CD4-positive, alpha-beta memory T cell (primary cell): ENCODE measurements around the gene TCN1. TPM values are rescaled to one million over a fixed set of nuclear protein-coding genes. Genes with fewer than 3 reads are reported as not detected.

ENCODE experiments used
- CTCF ChIA-PET: fragments of 350-600 bp; sonication (Branson Sonifier 250); formaldehyde crosslinking; loops from one replicate; lab custom pipeline; 2021; ENCODE audit warnings: inconsistent platforms; ENCODE audit not compliant: partially characterized antibody; lab: Charles Lee
- POLR2A ChIA-PET: fragments of 350-600 bp; sonication (Branson Sonifier 250); formaldehyde crosslinking; loops from one replicate; lab custom pipeline; 2021; ENCODE audit not compliant: partially characterized antibody; lab: Charles Lee
- DNase-seq, 5 donors: peaks; one replicate each; pipeline versions ENCODE4 v3.0.0 to v3.0.0-alpha.2; 2020 to 2022; ENCODE audit warnings: mixed read lengths in 1 of 5
- H3K27ac ChIP-seq: one replicate; pipeline ENCODE4 v1.7.0; 2013; ENCODE audit warnings: low read depth, low read length
- H3K27me3 ChIP-seq: 2 replicates; pipeline ENCODE4 v1.7.0; 2013; ENCODE audit warnings: mild to moderate bottlenecking, low read length, moderate library complexity; ENCODE audit not compliant: insufficient read depth
- H3K36me3 ChIP-seq: 2 replicates; pipeline ENCODE4 v1.7.0; 2013; ENCODE audit warnings: mild to moderate bottlenecking, low read length, moderate library complexity; ENCODE audit not compliant: insufficient read depth
- H3K4me1 ChIP-seq: 2 replicates; pipeline ENCODE4 v1.7.0; 2013; ENCODE audit warnings: mild to moderate bottlenecking, low read length, moderate library complexity; ENCODE audit not compliant: insufficient read depth
- H3K4me3 ChIP-seq, 2 donors: one replicate each; pipeline ENCODE4 v1.7.0; 2013; ENCODE audit warnings: low read length in 2 of 2, mild to moderate bottlenecking in 1 of 2
- H3K9me3 ChIP-seq, 2 donors: one replicate each; pipeline ENCODE4 v1.7.0; 2013; ENCODE audit warnings: low read length in 2 of 2, control low read depth in 1 of 2; ENCODE audit not compliant: control insufficient read depth in 1 of 2
- H3K27ac Mint-ChIP-seq, 7 donors: one replicate each; pipeline ENCODE4 v1.8.0; 2020 to 2021; ENCODE audit warnings: mixed read lengths in 7 of 7, mild to moderate bottlenecking in 6 of 7, inconsistent platforms in 3 of 7, moderate library complexity in 3 of 7
- H3K27me3 Mint-ChIP-seq, 2 donors: one replicate each; pipeline ENCODE4 v1.8.0; 2020 to 2021; ENCODE audit warnings: mixed read lengths in 2 of 2
- H3K36me3 Mint-ChIP-seq, 2 donors: one replicate each; pipeline ENCODE4 v1.8.0; 2020 to 2021; ENCODE audit warnings: mixed read lengths in 2 of 2, inconsistent platforms in 1 of 2, mild to moderate bottlenecking in 1 of 2
- H3K4me1 Mint-ChIP-seq, 4 donors: one replicate each; pipeline ENCODE4 v1.8.0; 2020 to 2021; ENCODE audit warnings: mixed read lengths in 4 of 4, mild to moderate bottlenecking in 1 of 4
- H3K4me3 Mint-ChIP-seq, 8 donors: one replicate each; pipeline ENCODE4 v1.8.0; 2020 to 2021; ENCODE audit warnings: mixed read lengths in 8 of 8, mild to moderate bottlenecking in 7 of 8, moderate library complexity in 6 of 8, inconsistent platforms in 3 of 8
- H3K9me3 Mint-ChIP-seq, 8 donors: one replicate each; pipeline ENCODE4 v1.8.0; 2020 to 2021; ENCODE audit warnings: mixed read lengths in 8 of 8, mild to moderate bottlenecking in 5 of 8, inconsistent platforms in 3 of 8, moderate library complexity in 1 of 8
- intact Hi-C: fragments of 100-400 bp; cut with micrococcal nuclease; formaldehyde crosslinking; loops from one replicate; pipeline ENCODE4 v1.15.1; 2023
- polyA plus RNA-seq, 2 donors: library from polyadenylated mRNA; unstranded; fragments of 300-500 nt; fragmentation: Illumina TruSeq; gene quantifications; one replicate each; pipeline ENCODE4 v1.2.3, GENCODE V29; 2021
- total RNA-seq, 2 experiments: library from RNA; stranded (reverse); gene quantifications; one replicate each; pipeline ENCODE4 v1.2.3, GENCODE V29; 2021

Gene TCN1
- total and polyA plus RNA-seq, 4 experiments from 2014 or later, result 0.38 to 0.42 TPM; not detected in 2

GRCh38 chr11:59847626-59848025 is 18.7 kb downstream of the TCN1 start:
- no peaks in the 10 kb centered on the region for H3K4me1 ChIP-seq
- peaks cover 0 to 3% of the 10 kb centered on the region in 2 donors for H3K27me3 Mint-ChIP-seq
- no peaks in the 10 kb centered on the region for H3K36me3 ChIP-seq
- no peaks in the 10 kb centered on the region for H3K36me3 Mint-ChIP-seq
- no peak overlapping the region for H3K4me3 Mint-ChIP-seq
- H3K27ac Mint-ChIP-seq, result peak overlapping the region in 1 of 7 donors; percentile 0
- no peaks in the 10 kb centered on the region for H3K9me3 ChIP-seq
- no peaks in the 10 kb centered on the region for H3K27me3 ChIP-seq
- no peaks in the 10 kb centered on the region for H3K4me1 Mint-ChIP-seq
- CTCF ChIA-PET, result interaction anchor here (1.3 kb wide), 1 partner anchor 10 kb away, joined by 3 read pairs; no protein-coding TSS in a partner anchor
- H3K4me3 ChIP-seq, result no peak overlapping the region
- H3K27ac ChIP-seq, result no peak overlapping the region
- no peaks in the 10 kb centered on the region for H3K9me3 Mint-ChIP-seq
- POLR2A ChIA-PET, result no interaction called here
- no peak for DNase-seq
- intact Hi-C loops, result no loop called here

DNA sequence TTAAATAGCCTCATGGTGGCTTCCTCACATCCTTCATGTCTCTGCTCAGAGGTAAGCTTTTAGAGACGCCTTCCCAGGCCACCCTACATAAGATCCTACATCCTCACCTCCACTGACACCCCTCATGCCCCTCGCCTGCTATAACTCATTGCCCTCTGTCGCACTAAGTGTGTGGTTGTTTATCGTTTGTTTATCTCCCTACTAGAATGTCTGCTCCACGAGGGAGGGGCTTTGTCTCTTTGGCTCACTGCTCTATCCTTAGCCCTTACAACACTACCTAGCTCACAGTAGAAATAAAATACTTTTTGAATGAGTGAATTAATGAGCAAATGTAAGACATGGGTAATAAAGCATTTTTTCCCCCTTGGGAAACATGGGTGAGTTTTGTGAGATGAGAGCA is 19.7 kb downstream of the TCN1 start:
- peaks cover 0 to 3% of the 10 kb centered on the region in 2 donors for H3K27me3 Mint-ChIP-seq
- Histone ChIP-seq H3K36me3 (no peaks in the 10 kb centered on the region), H3K27ac (no peak overlapping the region), H3K4me3 (no peak overlapping the region), H3K27me3 (no peaks in the 10 kb centered on the region), H3K9me3 (no peaks in the 10 kb centered on the region), H3K4me1 (no peaks in the 10 kb centered on the region)
- DNase-seq, result no peak
- no peak overlapping the region for H3K4me3 Mint-ChIP-seq
- H3K4me1 Mint-ChIP-seq, result no peaks in the 10 kb centered on the region
- no peaks in the 10 kb centered on the region for H3K9me3 Mint-ChIP-seq
- ChIA-PET CTCF (interaction anchor here (0.6 to 1.0 kb wide), 2 partner anchors 13 to 376 kb away, joined by 3 read pairs; no protein-coding TSS in a partner anchor), POLR2A (no interaction called here)
- intact Hi-C loops, result no loop called here
- no peak overlapping the region for H3K27ac Mint-ChIP-seq
- H3K36me3 Mint-ChIP-seq, result no peaks in the 10 kb centered on the region

DNA sequence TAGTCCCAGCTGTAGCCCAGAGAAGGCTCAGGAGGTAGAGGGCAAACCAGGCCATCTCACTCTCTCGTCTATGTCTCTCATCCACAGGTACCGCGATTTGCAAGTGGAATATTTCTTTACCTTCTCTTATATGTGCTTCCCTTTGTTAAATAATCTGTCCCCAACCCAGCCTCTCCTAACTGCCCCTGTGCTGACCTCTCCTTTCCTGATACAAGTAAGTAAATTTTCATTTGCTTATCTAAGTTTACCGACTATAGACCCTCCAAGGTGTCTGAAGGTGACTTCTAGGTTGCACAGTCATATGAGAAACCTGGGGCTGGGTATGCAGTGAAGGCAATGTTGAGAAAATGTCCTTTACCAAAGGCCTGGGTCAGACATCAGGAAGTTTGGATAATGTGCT is 20.9 kb downstream of the TCN1 start, which contains the start of gene CBLIF:
Gene CBLIF (minus strand): TSS at position 101 of the 400 bp plus-strand sequence. CDS start 46 bp downstream, at position 55.
- intact Hi-C loops, result no loop called here
- POLR2A ChIA-PET, result no interaction called here
- Mint-ChIP-seq H3K4me3 (no peak within 1 kb of the TSS), H3K9me3 (no peaks in the 10 kb centered on the region), H3K27me3 (peaks cover 0 to 3% of the 10 kb centered on the region in 2 donors), H3K27ac (no peak within 1 kb of the TSS), H3K4me1 (no peaks in the 10 kb centered on the region), H3K36me3 (no peaks in the 10 kb centered on the region)
- Histone ChIP-seq H3K27me3 (no peaks in the 10 kb centered on the region), H3K4me3 (no peak within 1 kb of the TSS), H3K4me1 (no peaks in the 10 kb centered on the region), H3K36me3 (no peaks in the 10 kb centered on the region), H3K9me3 (no peaks in the 10 kb centered on the region), H3K27ac (no peak within 1 kb of the TSS)
- DNase-seq, result no peak
- CTCF ChIA-PET, result no interaction called here

DNA sequence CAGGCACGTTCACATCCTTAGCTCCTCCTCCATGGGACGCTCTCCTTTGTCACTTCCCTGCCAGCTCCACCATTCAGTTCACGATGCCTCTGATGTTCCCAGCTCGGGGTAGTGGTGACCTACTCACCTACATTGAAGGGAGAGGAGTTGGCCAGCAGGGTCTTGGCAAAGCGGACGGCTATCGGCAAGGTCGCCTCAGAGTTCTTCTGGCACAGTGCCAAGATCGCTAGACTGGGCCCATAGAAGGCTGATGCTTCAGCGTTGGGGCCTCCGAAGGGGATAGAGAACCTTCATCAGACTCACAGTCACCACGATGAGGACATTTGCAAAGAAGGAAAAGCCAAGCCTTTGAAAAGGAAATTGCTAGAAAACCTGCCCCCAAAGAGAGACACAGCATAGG is 24.0 kb downstream of the TCN1 start:
- H3K9me3 Mint-ChIP-seq, result peaks cover 0 to 2% (median 0%) of the 10 kb centered on the region in 8 donors
- Histone ChIP-seq H3K36me3 (no peaks in the 10 kb centered on the region), H3K4me1 (no peaks in the 10 kb centered on the region), H3K9me3 (no peaks in the 10 kb centered on the region), H3K4me3 (no peak overlapping the region), H3K27ac (no peak overlapping the region), H3K27me3 (no peaks in the 10 kb centered on the region)
- DNase-seq, result no peak
- ChIA-PET CTCF (no interaction called here), POLR2A (no interaction called here)
- H3K4me3 Mint-ChIP-seq, result no peak overlapping the region
- H3K27ac Mint-ChIP-seq, result no peak overlapping the region
- intact Hi-C loops, result no loop called here
- no peaks in the 10 kb centered on the region for H3K4me1 Mint-ChIP-seq
- peaks cover 2 to 3% of the 10 kb centered on the region in 2 donors for H3K27me3 Mint-ChIP-seq
- H3K36me3 Mint-ChIP-seq, result no peaks in the 10 kb centered on the region

DNA sequence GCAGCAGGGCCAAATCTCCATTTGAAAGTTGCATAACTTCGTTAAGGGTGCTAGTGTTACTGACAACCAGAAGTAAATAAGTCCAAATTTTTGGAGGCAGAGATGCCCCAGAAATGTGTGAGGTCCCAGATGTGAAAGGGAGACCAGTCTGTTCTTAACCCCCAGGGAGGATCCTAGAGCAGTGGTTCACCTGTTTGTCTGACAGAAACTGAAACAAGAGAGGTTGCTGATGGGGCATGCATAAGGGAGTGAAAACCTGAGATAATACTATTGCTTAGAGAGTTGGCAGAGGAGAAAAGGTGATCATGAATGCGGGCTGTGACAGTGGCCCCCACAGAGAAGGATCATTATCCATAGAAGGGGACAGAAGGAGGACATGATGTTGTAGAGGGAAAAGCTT is 24.8 kb downstream of the TCN1 start:
- H3K4me3 Mint-ChIP-seq, result no peak overlapping the region
- H3K27ac Mint-ChIP-seq, result no peak overlapping the region
- no peaks in the 10 kb centered on the region for H3K27me3 ChIP-seq
- no peaks in the 10 kb centered on the region for H3K36me3 Mint-ChIP-seq
- ChIA-PET POLR2A (no interaction called here), CTCF (no interaction called here)
- peaks cover 2 to 3% of the 10 kb centered on the region in 2 donors for H3K27me3 Mint-ChIP-seq
- peaks cover 0 to 2% (median 0%) of the 10 kb centered on the region in 8 donors for H3K9me3 Mint-ChIP-seq
- H3K9me3 ChIP-seq, result no peaks in the 10 kb centered on the region
- H3K4me1 Mint-ChIP-seq, result no peaks in the 10 kb centered on the region
- H3K4me1 ChIP-seq, result no peaks in the 10 kb centered on the region
- intact Hi-C loops, result no loop called here
- H3K36me3 ChIP-seq, result no peaks in the 10 kb centered on the region
- H3K4me3 ChIP-seq, result no peak overlapping the region
- DNase-seq, result no peak
- no peak overlapping the region for H3K27ac ChIP-seq

DNA sequence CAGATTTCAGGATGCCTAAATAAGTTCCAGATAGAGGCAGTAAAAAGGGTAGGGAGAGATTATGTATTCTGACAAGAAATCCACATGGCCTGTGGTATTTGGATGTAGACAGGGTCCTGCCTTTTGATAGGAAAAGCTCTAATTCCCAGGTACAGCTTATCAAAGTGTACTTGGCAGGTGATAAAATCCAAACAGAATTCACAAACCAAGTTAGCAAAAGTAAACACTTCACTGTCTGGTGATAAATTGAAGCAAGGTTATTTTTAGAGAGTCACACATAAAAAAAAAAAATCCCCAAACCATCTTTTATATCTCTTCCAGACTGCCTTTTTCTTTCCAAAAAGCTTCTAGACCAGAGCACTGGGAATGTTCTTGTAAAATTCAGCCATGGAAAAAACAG is 26.7 kb downstream of the TCN1 start:
- Mint-ChIP-seq H3K27ac (no peak overlapping the region), H3K4me1 (no peaks in the 10 kb centered on the region), H3K36me3 (no peaks in the 10 kb centered on the region), H3K9me3 (peaks cover 0 to 2% (median 0%) of the 10 kb centered on the region in 8 donors), H3K27me3 (peaks cover 2% of the 10 kb centered on the region in 2 donors), H3K4me3 (no peak overlapping the region)
- H3K9me3 ChIP-seq, result no peaks in the 10 kb centered on the region
- H3K4me3 ChIP-seq, result no peak overlapping the region
- no peak for DNase-seq
- intact Hi-C loops, result no loop called here
- POLR2A ChIA-PET, result no interaction called here
- H3K27ac ChIP-seq, result no peak overlapping the region
- no peaks in the 10 kb centered on the region for H3K27me3 ChIP-seq
- CTCF ChIA-PET, result interaction anchor here (0.7 kb wide), 1 partner anchor 38 kb away, joined by 4 read pairs; no protein-coding TSS in a partner anchor
- no peaks in the 10 kb centered on the region for H3K36me3 ChIP-seq
- H3K4me1 ChIP-seq, result no peaks in the 10 kb centered on the region

GRCh38 chr11:59833602-59834001 is 32.7 kb downstream of the TCN1 start:
- DNase-seq, result no peak
- H3K27me3 Mint-ChIP-seq, result peaks cover 0 to 7% of the 10 kb centered on the region in 2 donors
- Histone ChIP-seq H3K27me3 (no peaks in the 10 kb centered on the region), H3K36me3 (no peaks in the 10 kb centered on the region), H3K4me3 (no peak overlapping the region), H3K4me1 (no peaks in the 10 kb centered on the region), H3K9me3 (no peaks in the 10 kb centered on the region), H3K27ac (no peak overlapping the region)
- CTCF ChIA-PET, result no interaction called here
- no peak overlapping the region for H3K4me3 Mint-ChIP-seq
- H3K36me3 Mint-ChIP-seq, result no peaks in the 10 kb centered on the region
- no peaks in the 10 kb centered on the region for H3K9me3 Mint-ChIP-seq
- no peak overlapping the region for H3K27ac Mint-ChIP-seq
- H3K4me1 Mint-ChIP-seq, result peaks cover 0 to 1% (median 0%) of the 10 kb centered on the region in 4 donors
- POLR2A ChIA-PET, result no interaction called here
- intact Hi-C loops, result no loop called here
